MM.1S (cell line): ENCODE data around the gene ZNF366.

Experiments used
- DNase-seq: peaks from one replicate; pipeline ENCODE4 v3.0.0-alpha.2; 2015
- H2AFZ ChIP-seq: fragments of 300-600 bp; sonication (generic); 2 replicates; pipeline ENCODE4 v1.6.0; 2016; ENCODE audit warnings: antibody characterized with exemption, low read length
- H3F3A ChIP-seq: fragments of 300-600 bp; sonication (generic); 2 replicates; pipeline ENCODE4 v1.6.1; 2016; ENCODE audit warnings: mild to moderate bottlenecking, antibody characterized with exemption, low read length, moderate library complexity, mixed read lengths; ENCODE audit not compliant: insufficient read depth
- H3K27ac ChIP-seq: fragments of 300-600 bp; sonication (generic); 2 replicates; pipeline ENCODE4 v1.5.1; 2016; ENCODE audit warnings: mild to moderate bottlenecking, low read length
- H3K27me3 ChIP-seq: fragments of 300-600 bp; sonication (generic); replicated peaks from 2 replicates; pipeline ENCODE4 v1.6.0; 2016; ENCODE audit warnings: low read length; ENCODE audit not compliant: insufficient read depth
- H3K36me3 ChIP-seq: fragments of 300-600 bp; sonication (generic); replicated peaks from 2 replicates; pipeline ENCODE4 v1.6.1; 2016; ENCODE audit warnings: mild to moderate bottlenecking, low read length, mixed read lengths; ENCODE audit not compliant: insufficient read depth
- H3K4me1 ChIP-seq: fragments of 300-600 bp; sonication (generic); 2 replicates; pipeline ENCODE4 v1.6.1; 2016; ENCODE audit warnings: low read length, mixed read lengths
- H3K4me2 ChIP-seq: fragments of 300-600 bp; sonication (generic); 2 replicates; pipeline ENCODE4 v1.6.0; 2016; ENCODE audit warnings: low read depth, low read length
- H3K4me3 ChIP-seq: fragments of 300-600 bp; sonication (generic); 2 replicates; pipeline ENCODE4 v1.5.1; 2016; ENCODE audit warnings: low read length, mixed read lengths
- H3K79me2 ChIP-seq: fragments of 300-600 bp; sonication (generic); 2 replicates; pipeline ENCODE4 v1.6.1; 2016; ENCODE audit warnings: mixed run types, low read length, mixed read lengths
- H3K9ac ChIP-seq: fragments of 300-600 bp; sonication (generic); 2 replicates; pipeline ENCODE4 v1.6.1; 2016; ENCODE audit warnings: low read length, mixed read lengths
- H3K9me2 ChIP-seq: fragments of 300-600 bp; sonication (generic); replicated peaks from 2 replicates; pipeline ENCODE4 v1.6.1; 2016; ENCODE audit warnings: mild to moderate bottlenecking, low read length, mixed read lengths; ENCODE audit not compliant: insufficient read depth
- H3K9me3 ChIP-seq: fragments of 300-600 bp; sonication (generic); replicated peaks from 2 replicates; pipeline ENCODE4 v1.6.1; 2016; ENCODE audit warnings: mild to moderate bottlenecking, low read length, mixed read lengths; ENCODE audit not compliant: insufficient read depth
- H4K20me1 ChIP-seq: fragments of 300-600 bp; sonication (generic); 2 replicates; pipeline ENCODE4 v1.6.1; 2016; ENCODE audit warnings: mild to moderate bottlenecking, low read length, moderate library complexity, mixed read lengths; ENCODE audit not compliant: insufficient read depth
- CTCF ChIP-seq: fragments of 300-600 bp; sonication (generic); IDR thresholded peaks from 2 replicates; pipeline ENCODE4 v1.5.1; 2016; ENCODE audit warnings: antibody characterized with exemption, low read length, mixed read lengths
- EZH2 ChIP-seq: fragments of 300-600 bp; sonication (generic); optimal IDR thresholded peaks from 2 replicates; pipeline ENCODE3; 2017; ENCODE audit warnings: low read depth, mild to moderate bottlenecking, antibody characterized with exemption, low read length, mixed read lengths
- EZH2phosphoT487 ChIP-seq: fragments of 300-600 bp; sonication (generic); IDR thresholded peaks from 2 replicates; pipeline ENCODE4 v1.6.1; 2018; ENCODE audit warnings: antibody characterized with exemption, low read length

ZNF366 gene

DNA sequence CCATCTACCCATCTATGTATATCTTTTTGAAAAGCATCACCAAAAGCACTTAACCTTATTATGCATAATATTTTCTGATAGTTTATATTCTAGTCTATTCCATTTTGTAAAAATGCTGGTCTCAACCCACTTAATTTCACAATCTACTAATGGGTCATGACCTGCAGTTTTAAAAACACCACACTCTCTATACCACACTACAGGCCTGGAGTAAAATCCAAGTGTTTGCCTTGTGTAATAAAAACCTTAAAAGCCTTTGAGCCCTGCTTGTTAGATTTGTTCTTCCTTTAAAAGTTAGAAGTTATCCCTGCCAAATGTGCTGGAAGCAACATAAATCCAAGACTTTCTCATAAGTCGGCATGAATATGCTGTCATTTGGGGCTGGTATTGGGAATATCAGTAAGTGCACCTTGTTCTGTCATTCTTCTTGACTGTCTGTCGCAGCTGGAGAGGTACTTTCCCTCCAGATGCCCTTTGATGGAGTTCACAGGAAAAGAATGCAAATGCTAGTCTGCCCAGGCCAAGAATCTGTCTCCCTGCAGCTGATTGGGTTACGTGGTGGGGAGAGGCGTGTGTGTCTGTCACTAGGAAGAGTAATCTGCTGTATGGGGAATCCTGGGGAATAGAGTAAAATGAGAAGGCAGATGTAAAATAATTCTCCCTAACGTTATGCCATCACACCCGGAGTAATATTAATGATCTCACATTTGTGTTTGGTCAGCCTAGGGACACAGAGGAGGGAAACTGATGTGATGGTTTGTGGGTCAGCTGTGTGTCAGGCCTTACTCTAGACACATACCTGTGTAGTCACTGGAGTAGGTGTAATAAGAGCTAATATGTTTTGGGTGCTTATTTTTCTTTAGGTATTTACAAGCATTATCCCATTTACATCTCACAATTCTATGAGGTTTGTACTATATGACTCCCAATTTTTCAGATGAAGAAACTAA is 79.4 kb downstream of the ZNF366 start:
- Histone ChIP-seq H3K27me3 (no peaks in the 10 kb centered on the region), H2AFZ (no peak overlapping the region), H3K79me2 (no peaks in the 10 kb centered on the region), H3K36me3 (no peaks in the 10 kb centered on the region), H3K27ac (no peak overlapping the region), H3F3A (no peaks in the 10 kb centered on the region), H3K4me1 (no peaks in the 10 kb centered on the region), H4K20me1 (no peaks in the 10 kb centered on the region), H3K9me2 (no peaks in the 10 kb centered on the region), H3K9me3 (no peaks in the 10 kb centered on the region), H3K4me2 (no peak overlapping the region), H3K9ac (no peak overlapping the region), H3K4me3 (no peak overlapping the region)
- no peak for DNase-seq
- TF ChIP-seq CTCF (no peak), EZH2phosphoT487 (no peak)

DNA sequence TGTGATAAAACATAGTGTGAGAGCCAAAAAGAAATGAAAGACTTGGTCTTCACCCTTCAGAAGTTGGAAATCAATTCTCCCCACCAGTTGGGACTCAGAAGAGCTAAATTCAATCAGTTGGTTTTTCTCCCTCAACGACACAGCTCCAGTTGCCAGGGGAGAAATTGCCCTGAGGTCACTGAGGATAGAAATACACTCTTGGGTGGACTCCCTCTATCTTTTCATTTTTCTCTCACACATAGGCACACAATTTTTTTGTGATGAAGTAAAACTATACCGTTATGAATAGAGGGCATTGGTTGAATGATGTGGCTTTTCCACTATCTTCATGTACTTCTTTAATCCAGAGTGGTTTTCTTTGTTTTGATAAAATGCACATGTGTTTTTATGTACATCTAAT is 80.2 kb downstream of the ZNF366 start:
- no peaks in the 10 kb centered on the region for H3K9me3 ChIP-seq
- H3K36me3 ChIP-seq: no peaks in the 10 kb centered on the region
- H4K20me1 ChIP-seq: no peaks in the 10 kb centered on the region
- no peak for DNase-seq
- H3K27me3 ChIP-seq: no peaks in the 10 kb centered on the region
- H3K9me2 ChIP-seq: no peaks in the 10 kb centered on the region
- H2AFZ ChIP-seq: no peak overlapping the region
- no peak overlapping the region for H3K4me2 ChIP-seq
- H3K27ac ChIP-seq: no peak overlapping the region
- TF ChIP-seq CTCF: no peak
- TF ChIP-seq EZH2: no peak
- no peak for TF ChIP-seq EZH2phosphoT487
- H3K9ac ChIP-seq: no peak overlapping the region
- no peak overlapping the region for H3K4me3 ChIP-seq
- H3K79me2 ChIP-seq: no peaks in the 10 kb centered on the region
- H3K4me1 ChIP-seq: no peaks in the 10 kb centered on the region
- no peaks in the 10 kb centered on the region for H3F3A ChIP-seq

DNA sequence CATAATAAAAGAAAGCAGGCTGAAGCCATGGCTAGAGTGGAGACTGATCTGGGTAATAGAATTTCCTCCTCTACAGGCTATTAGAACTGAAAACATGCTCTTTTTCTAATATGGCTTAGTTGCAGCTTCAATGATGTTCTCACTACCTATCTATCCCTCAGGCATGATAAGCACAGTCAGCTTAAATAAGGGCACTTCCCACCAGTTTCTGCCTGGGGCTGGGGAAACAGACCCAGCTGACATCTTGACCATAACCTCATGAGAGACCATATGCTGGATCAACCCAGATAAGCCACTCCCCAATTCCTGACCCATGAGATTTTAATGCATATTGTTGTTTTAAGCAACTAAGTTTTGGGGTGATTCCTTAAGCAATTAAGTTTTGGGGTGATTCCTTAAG is 81.2 kb downstream of the ZNF366 start:
- H3K27ac ChIP-seq: no peak overlapping the region
- H3K4me1 ChIP-seq: no peaks in the 10 kb centered on the region
- no peak overlapping the region for H3K4me2 ChIP-seq
- no peak for DNase-seq
- no peaks in the 10 kb centered on the region for H3K36me3 ChIP-seq
- no peaks in the 10 kb centered on the region for H3K79me2 ChIP-seq
- no peak overlapping the region for H3K4me3 ChIP-seq
- H3F3A ChIP-seq: no peaks in the 10 kb centered on the region
- H3K9ac ChIP-seq: no peak overlapping the region
- H2AFZ ChIP-seq: no peak overlapping the region
- no peaks in the 10 kb centered on the region for H3K27me3 ChIP-seq
- H3K9me3 ChIP-seq: no peaks in the 10 kb centered on the region
- TF ChIP-seq EZH2 (no peak), CTCF (no peak)
- no peaks in the 10 kb centered on the region for H4K20me1 ChIP-seq
- H3K9me2 ChIP-seq: no peaks in the 10 kb centered on the region
